Trophoblast cell (in vitro differentiated cells and primary cell): Measurements from ENCODE around the gene COL25A1.

Experiments
- DNase-seq, 2 donors: peaks; one replicate each; pipeline ENCODE4 v3.0.0-alpha.2; 2016
- H2AFZ ChIP-seq: 2 replicates; pipeline ENCODE4 v1.6.1; 2013; ENCODE audit warnings: low read length, moderate library complexity, mild to moderate bottlenecking; ENCODE audit not compliant: insufficient read depth, poor library complexity
- H2AK5ac ChIP-seq: 2 replicates; pipeline ENCODE4 v1.6.1; 2013; ENCODE audit warnings: mild to moderate bottlenecking, low read length
- H2BK120ac ChIP-seq: 2 replicates; pipeline ENCODE4 v1.6.1; 2013; ENCODE audit warnings: low read length, mild to moderate bottlenecking, moderate library complexity; ENCODE audit not compliant: insufficient read depth, poor library complexity
- H2BK12ac ChIP-seq: 2 replicates; pipeline ENCODE4 v1.6.1; 2013; ENCODE audit warnings: mild to moderate bottlenecking, low read length, moderate library complexity
- H2BK5ac ChIP-seq: 2 replicates; pipeline ENCODE4 v1.6.1; 2013; ENCODE audit warnings: low read length, low read depth, moderate library complexity, mild to moderate bottlenecking; ENCODE audit not compliant: poor library complexity
- H3K14ac ChIP-seq: 2 replicates; pipeline ENCODE4 v1.6.1; 2013; ENCODE audit warnings: mild to moderate bottlenecking, low read length
- H3K18ac ChIP-seq: 2 replicates; pipeline ENCODE4 v1.6.1; 2013; ENCODE audit warnings: mild to moderate bottlenecking, low read length
- H3K23ac ChIP-seq: 2 replicates; pipeline ENCODE4 v1.6.1; 2013; ENCODE audit warnings: low read length
- H3K27ac ChIP-seq: 2 replicates; pipeline ENCODE4 v1.5.1; 2013; ENCODE audit warnings: low read depth, mild to moderate bottlenecking, inconsistent platforms, low read length, moderate library complexity
- H3K27me3 ChIP-seq: 2 replicates; pipeline ENCODE4 v1.6.1; 2013; ENCODE audit warnings: inconsistent platforms, mild to moderate bottlenecking, low read length, moderate library complexity; ENCODE audit not compliant: insufficient read depth
- H3K36me3 ChIP-seq, 2 experiments: 1 replicate in 1 of 2; 2 replicates in 1 of 2; pipeline ENCODE4 v1.6.1; 2013; ENCODE audit warnings: low read length in 2 of 2, mild to moderate bottlenecking in 2 of 2, moderate library complexity in 1 of 2; ENCODE audit not compliant: insufficient read depth in 2 of 2, control insufficient read depth in 1 of 2
- H3K4ac ChIP-seq: 2 replicates; pipeline ENCODE4 v1.6.1; 2013; ENCODE audit warnings: low read depth, mild to moderate bottlenecking, low read length, moderate library complexity
- H3K4me1 ChIP-seq, 2 experiments: 1 replicate in 1 of 2; 2 replicates in 1 of 2; pipeline ENCODE4 v1.6.1; 2013; ENCODE audit warnings: low read length in 2 of 2, mild to moderate bottlenecking in 2 of 2, moderate library complexity in 1 of 2; ENCODE audit not compliant: insufficient read depth in 2 of 2, control insufficient read depth in 1 of 2
- H3K4me2 ChIP-seq: 2 replicates; pipeline ENCODE4 v1.6.1; 2013; ENCODE audit warnings: inconsistent platforms, mild to moderate bottlenecking, low read length, moderate library complexity
- H3K4me3 ChIP-seq: 2 replicates; pipeline ENCODE4 v1.5.1; 2013; ENCODE audit warnings: mild to moderate bottlenecking, low read depth, low read length, inconsistent platforms
- H3K79me1 ChIP-seq: one replicate; pipeline ENCODE4 v1.6.1; 2013; ENCODE audit warnings: low read length
- H3K79me2 ChIP-seq: 2 replicates; pipeline ENCODE4 v1.6.1; 2013; ENCODE audit warnings: low read length, mild to moderate bottlenecking; ENCODE audit not compliant: control insufficient read depth, insufficient read depth, poor library complexity
- H3K9ac ChIP-seq: 2 replicates; pipeline ENCODE4 v1.6.1; 2013; ENCODE audit warnings: mild to moderate bottlenecking, low read length
- H3K9me3 ChIP-seq: 2 replicates; pipeline ENCODE4 v1.6.1; 2013; ENCODE audit warnings: low read depth, mild to moderate bottlenecking, control low read depth, inconsistent platforms, low read length; ENCODE audit not compliant: insufficient read depth
- H4K12ac ChIP-seq: 2 replicates; pipeline ENCODE4 v1.6.1; 2013; ENCODE audit warnings: low read depth, mild to moderate bottlenecking, low read length, moderate library complexity
- H4K8ac ChIP-seq: 2 replicates; pipeline ENCODE4 v1.6.1; 2013; ENCODE audit warnings: low read depth, mild to moderate bottlenecking, low read length, moderate library complexity
- H4K91ac ChIP-seq: one replicate; pipeline ENCODE4 v1.6.1; 2013; ENCODE audit warnings: low read depth, mild to moderate bottlenecking, low read length, moderate library complexity
- WGBS: extraction: QIAGEN DNeasy Blood & Tissue Kit; methylation state at CpG from one replicate; pipeline ENCODE4 v1.1.7; 2013; ENCODE audit warnings: missing lambda C conversion rate; ENCODE audit not compliant: insufficient read length, insufficient coverage; ENCODE audit errors: extremely low coverage; 5-methylcytosine and 5-hydroxymethylcytosine counted together

The COL25A1 gene

DNA sequence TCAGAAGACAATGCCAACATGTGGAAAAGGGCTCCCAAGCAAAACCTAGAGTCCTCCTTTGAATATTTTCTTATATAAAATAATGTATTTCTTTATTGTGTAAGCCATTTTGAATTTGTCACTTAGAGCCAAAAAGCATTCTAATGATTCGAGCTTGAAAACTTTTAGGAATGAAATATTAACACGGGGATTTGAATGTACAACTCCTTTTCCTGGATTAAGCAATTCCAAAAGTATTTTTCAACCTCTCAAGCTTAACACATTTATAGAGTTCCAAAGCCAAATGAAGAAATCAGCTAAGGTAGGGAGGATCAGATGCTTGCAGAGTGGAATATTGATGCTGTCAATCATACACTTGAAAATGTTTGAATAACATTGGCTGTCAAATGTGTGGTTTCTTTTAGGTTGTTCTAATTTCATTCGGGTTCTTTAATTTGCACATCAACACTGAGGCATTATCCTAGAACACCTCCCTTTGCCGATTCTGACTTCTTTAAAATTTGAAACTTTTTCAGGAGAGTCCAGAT, 472.4 kb downstream of the COL25A1 start:
- H3K4me1 ChIP-seq, result no peaks in the 10 kb centered on the region
- no peak overlapping the region for H3K18ac ChIP-seq
- no peaks in the 10 kb centered on the region for H3K27me3 ChIP-seq
- no peak overlapping the region for H2AFZ ChIP-seq
- no peak overlapping the region for H3K9ac ChIP-seq
- no peak overlapping the region for H3K14ac ChIP-seq
- H4K12ac ChIP-seq, result no peak overlapping the region
- H3K4ac ChIP-seq, result no peak overlapping the region
- no peak overlapping the region for H2BK12ac ChIP-seq
- no peaks in the 10 kb centered on the region for H3K36me3 ChIP-seq
- no peak overlapping the region for H4K91ac ChIP-seq
- H3K79me2 ChIP-seq, result no peaks in the 10 kb centered on the region
- no peak overlapping the region for H3K4me2 ChIP-seq
- H2BK120ac ChIP-seq, result no peak overlapping the region
- no peak overlapping the region for H2BK5ac ChIP-seq
- H3K27ac ChIP-seq, result no peak overlapping the region
- DNase-seq, result peak in 1 of 2 donors; percentile 5
- no peak overlapping the region for H4K8ac ChIP-seq
- no peak overlapping the region for H3K4me3 ChIP-seq
- H3K79me1 ChIP-seq, result no peaks in the 10 kb centered on the region
- no peak overlapping the region for H2AK5ac ChIP-seq
- no CpG with 5 or more reads among the region's 4 CpGs for WGBS
- H3K23ac ChIP-seq, result no peak overlapping the region
- H3K9me3 ChIP-seq, result no peaks in the 10 kb centered on the region

DNA sequence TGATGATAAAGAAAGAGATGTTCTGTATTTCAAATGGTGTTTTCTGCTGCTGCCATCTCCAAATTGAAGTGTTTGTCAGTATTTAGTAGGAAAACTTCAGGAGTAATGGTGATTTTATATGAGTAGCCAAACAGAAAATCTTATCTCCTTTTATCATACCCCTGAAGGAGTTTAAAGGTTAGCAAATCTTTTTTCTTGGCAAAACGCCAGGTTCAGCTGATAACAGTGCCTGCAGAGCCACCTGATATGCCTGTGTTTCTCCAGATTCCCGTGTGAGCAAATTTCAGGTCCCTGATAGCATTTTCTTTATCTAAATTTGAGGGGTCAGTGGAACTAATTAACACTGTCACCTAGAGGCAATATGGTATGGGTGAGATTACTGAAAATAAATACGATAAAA, 473.8 kb downstream of the COL25A1 start:
- no peak overlapping the region for H3K4ac ChIP-seq
- no peak overlapping the region for H3K27ac ChIP-seq
- no peak overlapping the region for H2AK5ac ChIP-seq
- no peak overlapping the region for H2AFZ ChIP-seq
- no peak overlapping the region for H3K9ac ChIP-seq
- no peaks in the 10 kb centered on the region for H3K79me2 ChIP-seq
- no peaks in the 10 kb centered on the region for H3K4me1 ChIP-seq
- no peak overlapping the region for H3K18ac ChIP-seq
- H3K27me3 ChIP-seq, result no peaks in the 10 kb centered on the region
- H2BK5ac ChIP-seq, result no peak overlapping the region
- WGBS, result no CpG with 5 or more reads among the region's 3 CpGs
- H2BK12ac ChIP-seq, result no peak overlapping the region
- no peak overlapping the region for H3K14ac ChIP-seq
- no peak for DNase-seq
- H2BK120ac ChIP-seq, result no peak overlapping the region
- no peak overlapping the region for H4K91ac ChIP-seq
- no peaks in the 10 kb centered on the region for H3K9me3 ChIP-seq
- H3K36me3 ChIP-seq, result no peaks in the 10 kb centered on the region
- H3K79me1 ChIP-seq, result no peaks in the 10 kb centered on the region
- H3K4me2 ChIP-seq, result no peak overlapping the region
- H4K12ac ChIP-seq, result no peak overlapping the region
- no peak overlapping the region for H4K8ac ChIP-seq
- no peak overlapping the region for H3K4me3 ChIP-seq
- H3K23ac ChIP-seq, result no peak overlapping the region

DNA sequence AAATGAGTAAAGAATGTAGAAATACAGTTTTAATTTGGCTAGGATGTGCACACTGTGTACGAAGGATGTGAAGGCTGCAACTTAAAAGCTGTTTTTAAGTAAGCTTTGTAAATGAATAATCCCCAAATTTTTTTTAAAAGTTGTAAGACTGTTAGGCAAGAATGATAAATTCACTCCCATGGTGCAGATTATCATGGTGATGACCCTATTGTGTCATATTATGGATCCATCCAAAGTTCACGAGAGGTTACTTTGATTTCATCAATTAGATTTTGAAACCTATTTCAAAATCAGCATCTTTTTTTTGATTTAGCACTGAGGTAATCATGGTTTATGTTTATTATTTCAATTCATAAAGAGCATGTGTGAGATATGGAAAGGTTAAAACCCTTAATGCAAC, 476.7 kb downstream of the COL25A1 start:
- Histone ChIP-seq H3K4me1 (no peaks in the 10 kb centered on the region), H4K12ac (no peak overlapping the region), H4K91ac (no peak overlapping the region), H3K23ac (no peak overlapping the region), H3K27ac (no peak overlapping the region), H3K4me2 (no peak overlapping the region), H3K14ac (no peak overlapping the region), H2BK5ac (no peak overlapping the region), H3K27me3 (no peaks in the 10 kb centered on the region), H2BK120ac (no peak overlapping the region), H2AK5ac (no peak overlapping the region), H3K79me2 (no peaks in the 10 kb centered on the region), H3K36me3 (no peaks in the 10 kb centered on the region), H2BK12ac (no peak overlapping the region), H4K8ac (no peak overlapping the region), H3K9ac (no peak overlapping the region), H3K18ac (no peak overlapping the region), H3K4ac (no peak overlapping the region), H2AFZ (no peak overlapping the region), H3K4me3 (no peak overlapping the region), H3K9me3 (no peaks in the 10 kb centered on the region), H3K79me1 (no peaks in the 10 kb centered on the region)
- no peak for DNase-seq
- WGBS, result no CpG with 5 or more reads among the region's 2 CpGs

DNA sequence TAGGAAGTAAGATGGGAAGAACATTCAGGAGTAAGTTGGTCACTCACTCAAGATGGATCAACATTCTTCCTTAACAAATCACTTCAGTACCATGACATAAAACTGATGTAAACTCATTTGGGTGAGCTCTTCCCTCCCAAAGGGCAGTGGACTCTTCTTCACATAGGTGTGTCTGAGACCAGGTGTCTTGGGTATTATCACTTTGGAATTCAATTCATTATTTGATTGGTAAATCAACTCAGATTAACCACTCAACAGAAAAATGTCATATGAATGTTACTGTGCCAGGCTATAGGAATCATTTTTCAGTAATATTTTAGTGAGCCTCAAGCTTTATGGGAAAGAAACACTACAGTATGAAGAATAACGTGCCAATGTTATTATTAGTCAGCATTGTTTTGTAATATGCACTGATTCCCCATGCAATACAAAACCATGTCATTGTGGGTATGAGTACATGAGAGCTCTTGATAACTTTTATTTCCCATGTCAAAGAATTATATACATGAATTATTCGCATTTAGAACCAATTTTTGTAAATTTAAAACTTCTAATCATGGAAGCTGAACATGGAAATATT, 481.0 kb downstream of the COL25A1 start:
- H3K4me2 ChIP-seq, result no peak overlapping the region
- H4K91ac ChIP-seq, result no peak overlapping the region
- no peak overlapping the region for H2AK5ac ChIP-seq
- no peak overlapping the region for H3K18ac ChIP-seq
- H2AFZ ChIP-seq, result no peak overlapping the region
- H3K23ac ChIP-seq, result no peak overlapping the region
- H2BK120ac ChIP-seq, result no peak overlapping the region
- no CpG with 5 or more reads among the region's 2 CpGs for WGBS
- H3K27ac ChIP-seq, result no peak overlapping the region
- H3K4me1 ChIP-seq, result no peaks in the 10 kb centered on the region
- H3K27me3 ChIP-seq, result no peaks in the 10 kb centered on the region
- no peak for DNase-seq
- no peak overlapping the region for H4K8ac ChIP-seq
- H3K9me3 ChIP-seq, result no peaks in the 10 kb centered on the region
- H3K4me3 ChIP-seq, result no peak overlapping the region
- H2BK12ac ChIP-seq, result no peak overlapping the region
- no peaks in the 10 kb centered on the region for H3K36me3 ChIP-seq
- no peak overlapping the region for H3K4ac ChIP-seq
- no peaks in the 10 kb centered on the region for H3K79me2 ChIP-seq
- no peak overlapping the region for H3K9ac ChIP-seq
- no peak overlapping the region for H2BK5ac ChIP-seq
- H4K12ac ChIP-seq, result no peak overlapping the region
- no peaks in the 10 kb centered on the region for H3K79me1 ChIP-seq
- no peak overlapping the region for H3K14ac ChIP-seq
